ENCODE data around the gene DGKI.

DGKI gene

GRCh38 chr7:137684776-137685175 lies 162.0 kb downstream of the DGKI start:
- H3K27ac ChIP-seq (ENCODE audit: low read depth, low read length, poor library complexity, severe bottlenecking): no peak overlapping the region
- H3F3A ChIP-seq (ENCODE audit: insufficient read depth, low read length): no peaks in the 10 kb centered on the region
- H3K4me3 ChIP-seq (ENCODE audit: low read depth, low read length, poor library complexity, severe bottlenecking): no peak overlapping the region
- no peaks in the 10 kb centered on the region for H4K20me1 ChIP-seq (ENCODE audit: insufficient read depth, low read length)
- H3K4me1 ChIP-seq (ENCODE audit: insufficient read depth, low read length, severe bottlenecking): no peaks in the 10 kb centered on the region
- no peaks in the 10 kb centered on the region; the same call in 1 of the 2 replicates for H3K27me3 ChIP-seq (ENCODE audit: insufficient read depth, low read length)
- no peaks in the 10 kb centered on the region for H3K79me2 ChIP-seq (ENCODE audit: insufficient read depth, low read length)
- H3K36me3 ChIP-seq (ENCODE audit: insufficient read depth, low read length): no peaks in the 10 kb centered on the region
- H3K9me3 ChIP-seq (ENCODE audit: low read length): no peaks in the 10 kb centered on the region
- no peak for TF ChIP-seq EZH2 (IDR thresholded peaks at IDR 0.05; ENCODE audit: borderline replicate concordance, low read length)
- TF ChIP-seq CTCF (IDR thresholded peaks at IDR 0.05; ENCODE audit: low read length): no peak
- H3K9ac ChIP-seq (ENCODE audit: low read length): no peak overlapping the region
- H2AFZ ChIP-seq (ENCODE audit: low read length): no peak overlapping the region
- H3K9me2 ChIP-seq (ENCODE audit: low read depth, low read length): no peaks in the 10 kb centered on the region
- H3K4me2 ChIP-seq (ENCODE audit: low read length): no peak overlapping the region

GRCh38 chr7:137684316-137684715 lies 162.5 kb downstream of the DGKI start:
- Histone ChIP-seq H3K4me3 (ENCODE audit: low read depth, low read length, poor library complexity, severe bottlenecking) (no peak overlapping the region), H2AFZ (ENCODE audit: low read length) (no peak overlapping the region), H4K20me1 (ENCODE audit: insufficient read depth, low read length) (no peaks in the 10 kb centered on the region), H3K27ac (ENCODE audit: low read depth, low read length, poor library complexity, severe bottlenecking) (no peak overlapping the region), H3K9me3 (ENCODE audit: low read length) (no peaks in the 10 kb centered on the region), H3K4me1 (ENCODE audit: insufficient read depth, low read length, severe bottlenecking) (no peaks in the 10 kb centered on the region), H3K36me3 (ENCODE audit: insufficient read depth, low read length) (no peaks in the 10 kb centered on the region), H3K4me2 (ENCODE audit: low read length) (no peak overlapping the region), H3K79me2 (ENCODE audit: insufficient read depth, low read length) (no peaks in the 10 kb centered on the region), H3F3A (ENCODE audit: insufficient read depth, low read length) (no peaks in the 10 kb centered on the region), H3K9ac (ENCODE audit: low read length) (no peak overlapping the region), H3K27me3 (ENCODE audit: insufficient read depth, low read length) (no peaks in the 10 kb centered on the region; the same call in 1 of the 2 replicates), H3K9me2 (ENCODE audit: low read depth, low read length) (no peaks in the 10 kb centered on the region)
- TF ChIP-seq EZH2 (IDR thresholded peaks at IDR 0.05; ENCODE audit: borderline replicate concordance, low read length): no peak

- Histone ChIP-seq H3K27me3 (ENCODE audit: insufficient read depth, low read length) (no peaks in the 10 kb centered on the region; the same call in 1 of the 2 replicates), H3K9me3 (ENCODE audit: low read length) (no peaks in the 10 kb centered on the region), H3F3A (ENCODE audit: insufficient read depth, low read length) (no peaks in the 10 kb centered on the region), H3K4me3 (ENCODE audit: low read depth, low read length, poor library complexity, severe bottlenecking) (no peak overlapping the region), H3K4me1 (ENCODE audit: insufficient read depth, low read length, severe bottlenecking) (no peaks in the 10 kb centered on the region), H3K9me2 (ENCODE audit: low read depth, low read length) (no peaks in the 10 kb centered on the region), H4K20me1 (ENCODE audit: insufficient read depth, low read length) (no peaks in the 10 kb centered on the region), H3K36me3 (ENCODE audit: insufficient read depth, low read length) (no peaks in the 10 kb centered on the region), H2AFZ (ENCODE audit: low read length) (no peak overlapping the region), H3K27ac (ENCODE audit: low read depth, low read length, poor library complexity, severe bottlenecking) (no peak overlapping the region), H3K4me2 (ENCODE audit: low read length) (no peak overlapping the region), H3K9ac (ENCODE audit: low read length) (no peak overlapping the region), H3K79me2 (ENCODE audit: insufficient read depth, low read length) (no peaks in the 10 kb centered on the region)
- TF ChIP-seq EZH2 (IDR thresholded peaks at IDR 0.05; ENCODE audit: borderline replicate concordance, low read length) (no peak), CTCF (IDR thresholded peaks at IDR 0.05; ENCODE audit: low read length) (no peak)
Observed at GRCh38 chr7:137682596-137682995, 164.2 kb downstream of the DGKI start.
